GM12872 (cell line): Measurements from ENCODE around the gene TMEM184B.

Experiments
- CTCF ChIP-seq: IDR thresholded peaks from 3 replicates; pipeline ENCODE4 v1.5.1; 2011; ENCODE audit warnings: low read depth, mild to moderate bottlenecking, low read length, moderate library complexity; ENCODE audit not compliant: insufficient read depth

TMEM184B gene

GRCh38 chr22:38244106-38244505, 28.7 kb downstream of the TMEM184B start:
- no peak for TF ChIP-seq CTCF

- no peak for TF ChIP-seq CTCF
These were observed 29.6 kb downstream of the TMEM184B start for GRCh38 chr22:38243007-38243765.

GRCh38 chr22:38240734-38241252, 32.0 kb downstream of the TMEM184B start:
- TF ChIP-seq CTCF: no peak

GRCh38 chr22:38239101-38239761, 33.6 kb downstream of the TMEM184B start:
- no peak for TF ChIP-seq CTCF

- TF ChIP-seq CTCF: no peak
These were observed 34.2 kb downstream of the TMEM184B start for GRCh38 chr22:38238519-38239071.

- TF ChIP-seq CTCF: no peak
These were observed 36.0 kb downstream of the TMEM184B start for GRCh38 chr22:38236786-38237185.

- no peak for TF ChIP-seq CTCF
These were observed 37.5 kb downstream of the TMEM184B start for GRCh38 chr22:38235240-38235850.
